Fibroblast of lung (primary cell): Measurements from ENCODE around the gene C1QTNF12. TPM values are rescaled to one million over a fixed set of nuclear protein-coding genes. Genes with fewer than 3 reads are reported as not detected.

Experiments used
- DNase-seq, 2 donors: peaks; one replicate each; pipeline versions ENCODE4 v3.0.0 to v3.0.0-alpha.2; 2010; ENCODE audit warnings: low read depth in 2 of 2
- H2AFZ ChIP-seq: 2 replicates; pipeline ENCODE4 v1.5.1; 2012; ENCODE audit warnings: low read length, control low read depth, inconsistent platforms
- H3K27ac ChIP-seq: 2 replicates; pipeline ENCODE4 v1.5.1; 2011; ENCODE audit warnings: low read length, control low read depth; ENCODE audit not compliant: insufficient read depth
- H3K27me3 ChIP-seq: 2 replicates; pipeline ENCODE4 v1.5.1; 2011; ENCODE audit warnings: mild to moderate bottlenecking, low read length; ENCODE audit not compliant: control insufficient read depth, insufficient read depth
- H3K36me3 ChIP-seq: 2 replicates; pipeline ENCODE4 v1.5.1; 2011; ENCODE audit warnings: low read length; ENCODE audit not compliant: control insufficient read depth, insufficient read depth
- H3K4me1 ChIP-seq: 2 replicates; pipeline ENCODE4 v1.5.1; 2011; ENCODE audit warnings: low read length; ENCODE audit not compliant: control insufficient read depth, insufficient read depth; ENCODE audit errors: extremely low read depth
- H3K4me2 ChIP-seq: 2 replicates; pipeline ENCODE4 v1.5.1; 2011; ENCODE audit warnings: low read length, control low read depth; ENCODE audit not compliant: insufficient read depth; ENCODE audit errors: extremely low read depth
- H3K4me3 ChIP-seq, 4 experiments: fragments of 200-600 bp in 1 of 4; sonication (generic) in 1 of 4; replicated peaks in 1 of 4; 2 replicates each; pipeline ENCODE4 v1.5.1; 2011 to 2016; ENCODE audit warnings: low read length in 4 of 4, low read depth in 3 of 4, mild to moderate bottlenecking in 3 of 4, control low read depth in 2 of 4, inconsistent platforms in 1 of 4, mixed read lengths in 1 of 4; ENCODE audit not compliant: insufficient read depth in 1 of 4; ENCODE audit errors: control extremely low read depth in 1 of 4
- H3K79me2 ChIP-seq: 2 replicates; pipeline ENCODE4 v1.5.1; 2012; ENCODE audit warnings: mild to moderate bottlenecking, low read length, inconsistent platforms; ENCODE audit not compliant: control insufficient read depth, insufficient read depth
- H3K9ac ChIP-seq: 2 replicates; pipeline ENCODE4 v1.5.1; 2011; ENCODE audit warnings: mild to moderate bottlenecking, low read length, control low read depth; ENCODE audit not compliant: insufficient read depth
- H3K9me3 ChIP-seq: 2 replicates; pipeline ENCODE4 v1.5.1; 2012; ENCODE audit warnings: low read depth, low read length; ENCODE audit not compliant: control insufficient read depth, insufficient read depth
- H4K20me1 ChIP-seq: 2 replicates; pipeline ENCODE4 v1.5.1; 2011; ENCODE audit warnings: low read length; ENCODE audit not compliant: control insufficient read depth, insufficient read depth; ENCODE audit errors: extremely low read depth
- EZH2 ChIP-seq: IDR thresholded peaks from 2 replicates; pipeline ENCODE4 v1.5.1; 2012; ENCODE audit warnings: low read length, control low read depth, mild to moderate bottlenecking; ENCODE audit errors: missing control alignments
- polyA plus RNA-seq, 2 donors: library from polyadenylated mRNA; depleted of rRNA in 1 of 2; stranded (reverse) in 1 of 2; unstranded in 1 of 2; fragments of >200 nt; gene quantifications; 2 replicates each; pipeline ENCODE4 v1.2.1, GENCODE V29; 2011 to 2012; ENCODE audit warnings: missing spikeins in 1 of 2
- total RNA-seq: library from RNA; depleted of rRNA; stranded (reverse); fragments of >200 nt; gene quantifications from 2 replicates; pipeline ENCODE4 v1.2.1, GENCODE V29; 2014
- TF ChIP-seq, protein P1 (sequence below), 2 donors: IDR thresholded peaks in 1 of 2; conservative IDR thresholded peaks in 1 of 2; 1 replicate in 1 of 2; 2 replicates in 1 of 2; pipeline ENCODE4 v1.5.1; 2011 to 2012; ENCODE audit warnings: low read length in 2 of 2, control low read depth in 1 of 2, inconsistent platforms in 1 of 2, low read depth in 1 of 2, mild to moderate bottlenecking in 1 of 2

The C1QTNF12 gene
- total and polyA plus RNA-seq, 2 donors (not counting 1 experiment from before 2014, with no cell fraction given), result 0.27 to 4.1 TPM

DNA sequence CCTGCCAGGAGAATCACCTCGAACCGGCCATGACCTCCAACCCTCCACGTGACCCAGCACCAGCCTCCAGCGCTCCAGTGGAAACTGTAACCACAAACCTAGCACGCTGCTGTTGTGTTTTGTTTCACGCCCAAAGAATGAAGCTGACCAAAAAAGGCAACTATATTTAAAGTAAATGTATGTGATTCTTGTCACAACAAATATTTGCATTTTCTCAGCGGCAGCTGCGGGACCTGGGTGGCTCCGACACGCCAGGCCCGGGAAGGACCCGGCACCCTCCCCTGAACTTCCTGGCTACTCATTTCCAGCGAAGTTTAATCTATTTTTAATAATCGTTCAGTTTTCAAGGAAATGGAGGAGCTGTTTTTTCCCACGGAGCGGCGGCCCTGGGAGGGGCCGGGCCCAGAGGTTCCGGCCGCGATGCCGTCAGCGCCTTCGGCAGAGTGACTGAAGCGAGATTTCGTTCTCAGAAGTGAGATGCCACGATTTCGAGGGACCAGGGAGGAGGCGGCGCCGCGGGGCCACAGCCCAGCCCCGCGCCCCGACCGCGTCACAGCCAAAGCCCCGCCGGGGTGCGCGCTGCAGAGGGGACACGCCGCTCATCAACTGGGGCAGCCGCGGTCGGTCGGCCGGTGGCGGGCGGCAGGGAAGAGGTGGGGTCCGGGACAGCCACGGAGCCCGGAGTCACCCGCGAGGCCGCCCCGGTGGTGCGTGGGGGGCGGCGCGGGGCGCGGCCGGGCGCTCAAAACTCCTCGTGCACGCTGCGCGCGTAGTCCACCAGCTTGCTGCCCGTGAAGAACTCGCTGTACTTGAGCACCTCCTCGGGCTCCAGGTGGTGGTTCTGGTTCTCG, 29.5 kb downstream of the C1QTNF12 start:
- no peaks in the 10 kb centered on the region for H3K79me2 ChIP-seq
- H3K27me3 ChIP-seq, result no peaks in the 10 kb centered on the region
- no peaks in the 10 kb centered on the region for H3K4me1 ChIP-seq
- no peaks in the 10 kb centered on the region for H3K9me3 ChIP-seq
- TF ChIP-seq, protein P1, sequence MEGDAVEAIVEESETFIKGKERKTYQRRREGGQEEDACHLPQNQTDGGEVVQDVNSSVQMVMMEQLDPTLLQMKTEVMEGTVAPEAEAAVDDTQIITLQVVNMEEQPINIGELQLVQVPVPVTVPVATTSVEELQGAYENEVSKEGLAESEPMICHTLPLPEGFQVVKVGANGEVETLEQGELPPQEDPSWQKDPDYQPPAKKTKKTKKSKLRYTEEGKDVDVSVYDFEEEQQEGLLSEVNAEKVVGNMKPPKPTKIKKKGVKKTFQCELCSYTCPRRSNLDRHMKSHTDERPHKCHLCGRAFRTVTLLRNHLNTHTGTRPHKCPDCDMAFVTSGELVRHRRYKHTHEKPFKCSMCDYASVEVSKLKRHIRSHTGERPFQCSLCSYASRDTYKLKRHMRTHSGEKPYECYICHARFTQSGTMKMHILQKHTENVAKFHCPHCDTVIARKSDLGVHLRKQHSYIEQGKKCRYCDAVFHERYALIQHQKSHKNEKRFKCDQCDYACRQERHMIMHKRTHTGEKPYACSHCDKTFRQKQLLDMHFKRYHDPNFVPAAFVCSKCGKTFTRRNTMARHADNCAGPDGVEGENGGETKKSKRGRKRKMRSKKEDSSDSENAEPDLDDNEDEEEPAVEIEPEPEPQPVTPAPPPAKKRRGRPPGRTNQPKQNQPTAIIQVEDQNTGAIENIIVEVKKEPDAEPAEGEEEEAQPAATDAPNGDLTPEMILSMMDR (conservative IDR thresholded peaks at IDR 0.05 in 1 of 2, IDR thresholded peaks at IDR 0.05 in 1 of 2; ENCODE audit: low read depth in 1 of 2, low read length in 2 of 2), result no peak
- TF ChIP-seq EZH2, result no peak
- H3K9ac ChIP-seq, result no peak overlapping the region
- peaks cover 28% of the 10 kb centered on the region for H3K36me3 ChIP-seq
- no peak for DNase-seq
- H3K4me3 ChIP-seq, result no peak overlapping the region
- H3K4me2 ChIP-seq, result no peak overlapping the region
- no peak overlapping the region for H2AFZ ChIP-seq
- H4K20me1 ChIP-seq, result no peaks in the 10 kb centered on the region
- no peak overlapping the region for H3K27ac ChIP-seq

DNA sequence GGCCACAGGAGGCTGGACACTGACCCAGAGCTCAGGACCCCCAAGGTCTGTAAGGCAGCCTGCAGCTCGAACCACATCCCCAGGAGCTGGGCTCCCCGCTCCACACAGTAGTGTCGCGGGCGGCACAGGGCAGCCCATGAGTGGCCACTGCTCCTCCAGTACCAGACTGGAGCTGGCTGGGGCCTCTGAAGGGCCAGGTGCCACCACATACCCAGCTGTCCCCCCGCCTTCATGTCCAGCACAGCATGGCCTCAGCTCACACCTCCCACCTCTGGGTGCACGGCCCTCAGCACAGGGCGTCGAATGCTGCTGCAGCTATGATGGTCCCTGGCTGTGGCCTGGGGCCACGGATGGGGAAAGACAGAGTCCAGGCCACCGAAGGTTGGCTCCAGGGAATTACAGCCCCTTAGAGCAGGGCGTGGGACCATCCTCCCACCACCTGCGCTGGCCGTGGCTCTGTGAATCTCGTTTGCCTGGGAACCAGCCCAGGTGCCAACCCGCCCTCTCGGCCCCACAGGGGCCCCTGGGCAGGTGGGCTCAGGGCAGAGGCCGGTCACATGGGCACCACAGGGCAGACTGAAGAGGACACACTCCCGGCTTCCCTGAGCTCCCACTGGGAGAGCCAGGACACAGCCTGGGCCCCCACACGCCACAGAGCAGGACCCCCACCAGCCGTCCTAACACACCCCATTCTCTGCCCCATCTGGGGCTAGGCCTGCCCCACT, 30.5 kb downstream of the C1QTNF12 start:
- Histone ChIP-seq H3K9ac (no peak overlapping the region), H3K4me1 (no peaks in the 10 kb centered on the region), H3K36me3 (peaks cover 26% of the 10 kb centered on the region), H3K4me3 (no peak overlapping the region), H2AFZ (no peak overlapping the region), H3K4me2 (no peak overlapping the region), H3K9me3 (no peaks in the 10 kb centered on the region), H4K20me1 (no peaks in the 10 kb centered on the region), H3K27ac (no peak overlapping the region), H3K79me2 (no peaks in the 10 kb centered on the region), H3K27me3 (no peaks in the 10 kb centered on the region)
- DNase-seq, result no peak
- no peak for TF ChIP-seq EZH2
- TF ChIP-seq, protein P1 (conservative IDR thresholded peaks at IDR 0.05 in 1 of 2, IDR thresholded peaks at IDR 0.05 in 1 of 2; ENCODE audit: low read depth in 1 of 2, low read length in 2 of 2), result no peak

DNA sequence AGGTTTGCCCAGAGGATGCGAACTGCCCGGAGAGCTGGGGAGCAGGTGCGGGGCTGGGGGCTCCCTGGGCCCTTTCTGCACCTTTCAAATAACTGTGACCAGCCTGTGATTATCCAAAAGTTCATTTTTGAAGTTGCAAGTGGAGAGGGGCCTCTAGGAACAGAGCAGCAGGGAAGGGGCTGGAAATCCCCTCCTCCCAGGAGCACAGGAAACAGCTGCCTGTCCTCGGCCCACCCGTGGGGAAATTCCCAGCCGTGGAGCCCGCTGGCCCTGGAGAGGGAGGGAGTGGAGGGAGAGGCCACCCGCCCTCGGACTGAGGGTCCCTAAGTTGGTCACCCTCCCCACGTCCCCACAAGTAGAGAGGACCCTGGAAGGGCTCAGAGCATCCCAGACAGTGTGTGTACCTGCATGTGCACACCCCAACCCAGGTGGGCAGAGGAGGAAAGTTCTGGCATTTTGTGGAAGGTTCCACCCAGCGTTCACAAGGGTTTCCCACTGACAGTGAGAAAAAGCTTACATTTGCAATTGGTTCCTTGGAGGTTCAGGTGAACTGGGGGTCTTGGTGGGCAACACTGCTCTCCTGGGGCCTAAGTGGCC, 31.3 kb downstream of the C1QTNF12 start:
- no peak for DNase-seq
- no peaks in the 10 kb centered on the region for H4K20me1 ChIP-seq
- H3K9ac ChIP-seq, result no peak overlapping the region
- H2AFZ ChIP-seq, result no peak overlapping the region
- no peak overlapping the region for H3K4me2 ChIP-seq
- H3K27ac ChIP-seq, result no peak overlapping the region
- no peak overlapping the region for H3K4me3 ChIP-seq
- H3K36me3 ChIP-seq, result peaks cover 21% of the 10 kb centered on the region
- H3K9me3 ChIP-seq, result no peaks in the 10 kb centered on the region
- H3K27me3 ChIP-seq, result no peaks in the 10 kb centered on the region
- H3K79me2 ChIP-seq, result no peaks in the 10 kb centered on the region
- TF ChIP-seq, protein P1 (conservative IDR thresholded peaks at IDR 0.05 in 1 of 2, IDR thresholded peaks at IDR 0.05 in 1 of 2; ENCODE audit: low read depth in 1 of 2, low read length in 2 of 2), result no peak
- H3K4me1 ChIP-seq, result no peaks in the 10 kb centered on the region
